GM12874 (cell line): ENCODE measurements around the gene NEDD4.

Source experiments
- CTCF ChIP-seq: IDR thresholded peaks from 2 replicates; pipeline ENCODE4 v1.5.1; 2011; ENCODE audit warnings: low read depth, mild to moderate bottlenecking, control low read depth, low read length, moderate library complexity; ENCODE audit not compliant: insufficient read depth

The NEDD4 gene

GRCh38 chr15:55909036-55909811 is 84.2 kb downstream of the NEDD4 start:
- no peak for TF ChIP-seq CTCF

GRCh38 chr15:55907797-55908196 is 85.6 kb downstream of the NEDD4 start:
- no peak for TF ChIP-seq CTCF

- TF ChIP-seq CTCF = no peak
Observed at GRCh38 chr15:55902981-55903380, 90.4 kb downstream of the NEDD4 start.

- no peak for TF ChIP-seq CTCF
Observed at GRCh38 chr15:55900019-55900418, 93.4 kb downstream of the NEDD4 start.

- no peak for TF ChIP-seq CTCF
Observed at GRCh38 chr15:55899537-55899936, 93.9 kb downstream of the NEDD4 start.

GRCh38 chr15:55897560-55898336 is 95.7 kb downstream of the NEDD4 start:
- TF ChIP-seq CTCF = peak; percentile 77

- no peak for TF ChIP-seq CTCF
Observed at GRCh38 chr15:55894399-55894965, 98.9 kb downstream of the NEDD4 start.
